ENCODE data around the gene DDTL.
A peak's percentile ranks its signal among the peaks of the same experiment; 100 is the strongest.
"Not testable (repeated sequence)": the region's sequence is repeated elsewhere in the genome, so short reads cannot be mapped to it uniquely, and the experiment has no call there.

DDTL gene

DNA sequence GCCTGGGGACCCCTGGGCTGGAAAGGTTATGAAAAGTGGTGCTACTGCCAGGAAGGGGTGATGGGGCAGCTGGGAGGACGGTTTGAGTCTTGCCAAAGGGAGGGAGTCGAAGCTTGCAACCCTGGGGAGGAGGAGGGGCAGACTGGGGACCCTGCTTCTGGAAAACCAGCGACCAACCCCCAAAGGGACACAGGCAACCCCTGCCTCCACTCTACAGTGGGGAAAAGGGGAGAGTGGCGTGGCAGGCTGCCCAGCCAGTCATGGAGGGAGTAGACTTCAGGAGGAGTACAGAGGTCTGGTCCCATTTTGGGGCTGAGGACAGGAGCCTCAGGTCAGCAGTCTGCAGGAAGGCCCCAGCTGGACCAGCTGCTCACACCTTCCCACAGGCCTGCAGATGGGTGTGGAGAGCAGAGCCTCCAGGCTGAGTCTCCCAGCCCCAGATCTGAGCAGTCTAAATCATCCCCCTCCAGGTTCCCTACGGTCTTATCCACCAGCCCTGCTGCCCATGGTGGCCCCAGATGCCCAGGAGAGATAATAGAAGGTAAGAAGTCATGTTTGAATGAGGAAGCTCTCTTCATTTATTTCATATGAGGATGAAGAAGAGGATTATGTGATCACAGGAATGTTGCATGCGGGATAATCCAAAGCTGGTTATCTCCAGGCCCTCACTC is 4.3 kb downstream of the DDTL start:
- no peak for DNase-seq

DNA sequence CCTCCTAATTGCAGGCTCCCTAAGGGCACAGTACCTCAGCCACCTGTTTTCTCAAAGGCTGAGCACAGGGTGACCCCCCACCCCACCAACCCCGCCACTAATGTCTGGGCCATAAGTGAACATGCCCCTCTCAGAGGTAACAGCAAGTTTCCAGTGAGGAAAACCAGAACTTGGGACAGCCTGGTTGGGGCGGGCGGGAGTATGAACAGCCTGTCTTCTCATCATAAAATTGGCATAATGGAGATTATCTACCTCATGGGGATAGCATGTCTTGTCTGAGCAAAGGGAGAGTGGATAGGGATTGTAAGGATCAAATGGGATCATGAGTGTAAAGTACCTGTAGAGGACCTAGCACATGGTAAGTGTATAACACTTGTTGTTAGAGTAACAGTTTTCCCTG is 5.2 kb downstream of the DDTL start:
- not testable (repeated sequence) for DNase-seq

DNA sequence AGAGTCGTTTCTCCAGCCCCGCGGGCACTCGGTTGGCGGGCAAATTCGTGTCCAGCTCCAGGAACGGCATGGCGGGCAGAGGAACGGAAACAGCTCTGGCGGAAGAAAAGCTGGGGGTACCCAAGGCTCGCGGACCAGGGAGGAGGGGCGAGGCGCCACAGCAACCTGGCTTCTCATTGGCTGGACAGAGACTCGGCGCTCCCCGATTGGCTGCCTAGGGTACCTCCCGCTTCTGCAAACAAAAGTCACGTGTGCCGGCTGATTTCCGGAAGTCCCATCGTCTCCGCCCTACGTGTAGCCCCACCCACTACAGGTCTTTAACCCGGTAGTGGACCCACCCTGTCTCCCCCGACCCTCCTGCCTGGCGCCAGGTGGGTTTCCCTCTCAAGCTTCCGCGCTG is 7.7 kb downstream of the DDTL start, which contains the start of gene DDT:
Gene DDT, minus strand, starts transcription at position 97 of the 400 bp plus-strand sequence. Its CDS starts 27 bp downstream, at position 70.
- DNase-seq = not testable (repeated sequence)

DNA sequence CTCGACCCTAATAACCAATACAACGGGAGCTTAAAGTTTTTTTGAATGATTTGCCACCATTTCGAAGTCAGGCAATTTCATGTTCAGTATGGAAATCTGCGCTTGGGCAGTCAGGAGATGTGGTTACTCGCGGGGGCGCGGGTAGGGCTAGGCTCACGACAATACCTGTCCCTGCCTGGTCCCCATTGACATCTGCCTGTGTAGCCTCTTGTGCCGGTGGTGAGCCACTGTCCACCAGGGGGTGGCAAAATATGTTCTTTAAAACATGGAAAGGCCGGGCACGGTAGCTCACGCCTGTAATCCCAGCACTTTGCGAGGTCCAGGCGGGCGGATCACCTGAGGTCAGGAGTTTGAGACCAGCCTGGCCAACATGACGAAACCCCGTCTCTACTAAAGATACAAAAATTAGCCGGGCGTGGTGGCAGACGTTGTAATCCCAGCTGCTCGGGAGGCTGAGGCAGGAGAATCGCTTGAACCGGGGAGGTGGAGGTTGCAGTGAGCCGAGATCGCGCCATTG is 8.2 kb downstream of the DDTL start:
- DNase-seq = not testable (repeated sequence)

DNA sequence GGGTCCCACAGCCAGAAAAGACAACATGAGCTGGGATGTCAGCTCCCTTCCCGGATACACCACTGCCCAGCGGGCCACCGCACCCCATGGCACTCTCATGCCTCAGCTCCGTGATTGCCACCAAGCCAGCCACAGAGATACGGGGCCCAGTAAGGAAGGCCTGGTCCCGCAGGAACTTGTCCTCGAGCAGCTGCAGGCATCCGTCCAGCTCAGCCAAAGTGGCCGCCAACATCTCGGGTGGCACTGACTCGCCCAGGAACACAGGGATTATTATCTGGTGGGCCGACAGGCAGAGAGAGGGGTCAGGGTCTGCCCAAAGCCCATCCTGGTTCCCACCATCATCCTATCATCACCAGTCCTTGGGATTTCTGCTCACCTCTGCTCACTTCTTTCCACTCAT is 10.6 kb downstream of the DDTL start:
- not testable (repeated sequence) for DNase-seq

DNA sequence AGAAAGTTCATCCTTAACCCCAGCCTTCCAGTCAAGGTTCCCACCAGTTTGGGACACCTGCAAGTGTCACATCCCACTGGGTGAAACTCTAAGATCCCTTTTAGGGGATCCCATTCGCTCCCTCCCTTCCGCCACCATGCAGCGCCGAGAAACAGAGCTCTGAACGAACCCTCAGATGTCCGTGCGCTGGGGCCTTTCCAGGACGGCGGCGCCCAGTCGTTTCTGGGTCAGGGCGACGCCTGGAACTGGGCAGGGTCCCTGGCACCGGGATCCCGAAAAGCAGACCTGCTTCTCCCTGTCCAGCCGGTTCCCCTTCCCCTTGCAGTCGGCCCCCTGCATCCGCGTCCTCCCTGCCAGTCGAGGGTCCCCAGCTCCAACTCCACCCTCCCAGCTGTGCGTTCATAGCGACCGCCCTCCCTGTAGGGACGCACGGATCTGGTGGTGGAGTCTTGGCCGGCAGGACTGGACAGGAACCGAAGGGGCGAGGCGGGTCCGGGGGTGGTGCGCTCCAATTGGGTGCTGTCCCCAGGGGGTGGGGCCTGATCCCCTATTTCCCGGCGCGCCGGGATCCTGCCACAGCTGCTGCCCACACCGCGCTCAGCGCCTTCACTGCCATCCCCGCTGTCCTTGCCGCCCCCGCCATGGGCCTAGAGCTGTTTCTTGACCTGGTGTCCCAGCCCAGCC is 13.0 kb downstream of the DDTL start, which contains the start of gene GSTT2:
Gene GSTT2, plus strand, starts transcription at position 578 of the 684 bp plus-strand sequence.
- DNase-seq = not testable (repeated sequence)

DNA sequence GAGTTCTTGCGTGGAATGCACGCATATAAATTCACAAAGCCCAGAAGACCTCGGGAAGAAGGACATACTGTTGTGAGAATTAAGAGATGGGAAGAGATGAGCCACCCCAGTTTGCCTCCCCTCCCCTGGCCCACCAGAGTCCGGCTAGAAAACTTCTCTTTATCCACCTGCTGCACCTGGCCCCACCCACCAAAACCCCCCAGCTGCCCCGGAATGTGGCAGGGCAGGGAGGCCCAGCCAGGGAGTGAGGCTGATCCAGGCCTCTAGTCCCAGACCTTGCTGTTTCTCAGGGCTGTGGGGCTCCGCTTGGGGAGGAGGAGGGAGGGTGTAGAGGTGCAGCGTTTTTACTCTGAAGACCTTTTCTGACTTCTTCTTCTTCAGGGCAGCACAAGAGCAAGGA is 13.9 kb downstream of the DDTL start:
- DNase-seq = not testable (repeated sequence)

DNA sequence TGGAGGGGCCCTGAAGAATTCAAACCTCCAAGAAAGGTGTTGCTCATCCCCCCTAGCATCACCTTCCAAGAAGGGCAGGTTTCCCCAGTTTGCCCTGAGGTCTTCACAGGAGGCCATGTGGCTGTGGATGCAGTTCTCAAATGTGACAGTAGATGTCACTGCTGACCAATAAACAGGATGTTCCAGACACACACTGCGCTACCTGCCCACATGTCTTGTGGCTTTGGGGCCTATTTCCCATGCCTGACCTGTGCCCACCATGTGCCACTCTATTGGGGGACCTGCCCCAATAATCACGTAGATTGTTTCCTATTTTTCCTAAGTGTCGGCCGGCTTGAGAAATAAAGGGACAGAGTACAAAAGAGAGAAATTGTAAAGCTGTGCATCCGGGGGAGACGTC is 17.7 kb downstream of the DDTL start:
- DNase-seq = peak; percentile 34 to 39

DNA sequence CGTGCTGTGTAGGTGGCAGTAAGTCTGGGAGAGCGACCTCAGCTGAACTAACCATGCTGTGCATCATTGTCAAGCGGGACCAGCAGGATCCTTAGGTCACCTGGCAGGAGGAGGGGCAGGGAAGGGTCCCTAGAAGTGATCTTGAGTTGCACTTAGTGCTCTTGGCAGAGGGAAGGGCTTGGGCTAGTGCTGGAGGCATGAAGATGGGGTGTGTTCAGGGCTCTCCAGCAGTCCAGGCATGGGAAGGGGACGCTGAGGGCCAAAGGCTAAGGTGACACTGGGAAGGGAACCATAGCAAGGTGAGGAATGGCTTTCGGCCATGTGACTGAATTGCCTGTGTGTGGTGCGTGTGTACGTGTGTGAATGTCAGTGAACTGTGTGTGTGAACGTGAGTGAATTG is 19.4 kb downstream of the DDTL start:
- DNase-seq = not testable (repeated sequence)

DNA sequence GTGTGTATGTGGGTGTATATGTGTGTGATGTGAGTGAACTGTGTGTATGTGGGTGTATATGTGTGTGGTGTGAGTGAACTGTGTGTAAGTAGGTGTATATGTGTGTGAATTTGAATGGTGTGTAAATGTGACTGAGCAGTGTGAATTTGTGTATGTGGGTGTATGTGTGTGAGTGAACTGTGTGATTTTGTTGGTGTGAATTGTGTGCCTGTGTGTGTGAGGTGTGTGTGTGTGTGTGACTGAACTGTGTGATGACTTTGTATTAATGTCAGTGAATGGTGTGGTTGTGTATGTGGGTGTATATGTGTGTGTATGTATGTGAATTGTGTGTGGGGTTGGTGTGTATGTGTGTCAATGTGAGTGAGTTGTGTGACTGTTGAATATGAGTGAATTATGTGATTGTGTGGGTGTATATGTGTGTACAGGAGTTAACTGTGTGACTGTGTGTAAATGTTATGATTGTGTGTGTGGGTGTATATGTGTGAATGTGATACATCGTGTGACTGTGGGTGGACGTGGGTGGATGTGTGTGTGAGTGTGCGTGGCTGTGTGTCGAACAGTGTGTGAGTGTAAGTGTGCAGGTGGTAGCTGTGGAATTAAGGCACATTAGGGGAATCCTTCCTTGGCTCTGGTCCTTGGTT is 20.0 kb downstream of the DDTL start:
- DNase-seq = not testable (repeated sequence)

DNA sequence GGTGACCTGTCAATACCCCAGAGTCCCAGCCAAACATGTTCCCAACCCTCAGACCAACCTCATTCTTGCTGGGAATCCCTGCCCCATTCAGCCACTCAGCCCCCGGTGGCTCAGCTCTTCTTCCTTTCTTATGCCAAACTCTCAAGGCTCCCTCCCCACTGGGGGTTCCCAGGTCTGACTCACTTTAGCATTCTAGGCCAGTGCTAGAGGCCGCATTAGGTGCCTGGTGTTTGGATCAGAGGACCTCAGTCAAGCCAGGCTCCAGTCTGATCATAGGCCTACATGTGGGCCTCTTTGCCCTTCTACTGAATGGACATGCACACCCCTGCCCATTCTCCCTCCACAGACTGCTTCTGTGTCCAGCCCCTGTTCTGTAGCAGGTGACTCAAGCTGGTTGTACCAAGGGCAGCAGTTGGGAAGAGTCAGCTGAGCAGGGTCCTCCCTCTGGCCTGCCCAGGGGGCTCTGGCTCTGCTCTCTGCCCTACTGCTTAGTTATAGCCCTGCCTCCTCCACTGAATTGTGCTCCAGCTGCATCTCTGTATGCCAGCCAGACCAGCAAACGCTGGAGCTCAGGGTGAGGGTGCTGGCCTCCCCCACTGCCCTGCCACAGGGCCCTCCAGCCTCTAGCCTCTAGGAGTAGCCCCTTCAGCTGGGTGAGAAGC is 23.0 kb downstream of the DDTL start:
- DNase-seq = not testable (repeated sequence)

DNA sequence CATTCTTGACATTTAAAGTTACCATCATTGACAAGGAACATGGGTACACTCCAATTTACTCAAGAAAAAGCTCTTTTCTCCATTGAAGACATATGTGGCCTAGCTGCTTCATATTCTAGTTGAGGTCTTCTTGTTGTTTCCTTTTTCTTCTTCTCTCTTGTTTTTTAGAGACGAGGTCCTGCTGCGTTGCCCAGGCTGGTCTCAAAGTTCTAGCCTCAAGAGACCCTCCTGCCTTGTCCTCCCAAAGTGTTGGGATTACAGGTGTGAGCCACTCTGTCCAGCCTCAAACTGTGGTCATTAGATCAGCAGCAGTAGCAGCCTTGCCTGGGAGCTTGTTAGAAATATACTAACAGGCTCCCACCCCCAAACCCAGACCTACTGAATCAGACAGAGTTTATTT is 26.4 kb downstream of the DDTL start:
- not testable (repeated sequence) for DNase-seq

DNA sequence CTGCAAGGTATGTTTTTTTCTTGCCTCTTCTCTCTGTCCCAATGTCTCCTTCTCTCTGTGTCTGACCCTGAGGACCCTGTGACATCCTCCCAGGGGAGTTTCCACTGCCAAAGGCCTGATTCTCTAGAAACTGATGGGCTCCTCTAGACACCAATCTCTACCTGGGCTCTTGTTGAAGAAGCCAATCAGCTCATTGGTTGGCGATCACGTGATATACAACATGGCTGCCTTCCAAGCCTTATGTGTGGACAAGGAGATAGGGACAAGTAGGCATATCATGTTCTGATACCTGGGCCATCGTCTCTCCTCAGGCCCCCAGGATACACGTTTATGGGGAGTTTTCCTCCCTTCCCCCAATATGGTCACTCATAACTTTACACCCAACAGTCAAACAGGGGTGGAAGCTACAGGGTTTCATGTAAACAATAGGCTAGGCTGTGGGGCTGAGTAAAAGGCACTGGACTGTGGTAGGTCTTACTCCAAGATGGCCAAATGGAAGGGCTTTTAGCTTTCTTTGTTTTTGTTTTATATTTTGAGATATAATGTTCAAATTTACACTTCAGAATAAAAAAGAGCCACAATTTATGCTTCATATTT is 27.0 kb downstream of the DDTL start:
- not testable (repeated sequence) for DNase-seq

DNA sequence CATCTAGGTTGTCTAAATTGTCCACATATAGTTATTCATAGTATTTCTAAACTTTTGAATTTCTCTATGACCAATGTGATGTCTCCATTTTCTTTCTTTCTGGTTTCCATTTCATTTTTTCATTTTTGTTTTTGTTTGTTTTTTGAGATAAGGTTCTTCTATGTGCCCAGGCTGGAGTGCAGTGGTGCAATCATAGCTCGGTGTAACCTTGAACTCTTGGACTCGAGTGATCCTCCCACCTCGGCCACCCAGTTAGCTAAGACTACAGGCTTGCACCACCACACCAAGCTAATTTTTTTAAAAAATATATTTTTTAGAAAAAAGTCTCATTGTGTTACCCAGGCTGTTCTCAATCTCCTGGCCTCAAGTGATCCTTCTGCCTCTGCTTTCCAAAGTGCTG is 30.4 kb downstream of the DDTL start:
- no peak for DNase-seq

DNA sequence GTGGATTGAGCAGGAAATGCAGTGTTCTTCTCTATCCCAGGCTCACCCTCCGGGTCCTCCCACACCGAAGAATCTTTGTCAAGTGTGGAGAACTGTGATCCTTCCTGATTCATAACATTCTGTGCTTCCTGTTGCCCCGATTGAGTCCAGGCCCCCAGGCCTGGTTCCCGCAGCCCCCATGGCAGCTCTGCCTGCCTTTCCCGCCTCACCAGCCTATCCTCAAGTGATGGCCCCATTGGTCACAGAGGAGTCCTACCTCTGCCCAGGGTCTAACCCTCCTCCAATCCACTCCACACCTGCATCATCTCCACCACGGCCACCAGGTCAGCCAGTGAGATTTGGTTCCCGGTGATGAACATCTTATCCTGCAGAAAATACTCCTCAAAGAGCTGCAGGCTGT is 33.1 kb downstream of the DDTL start:
- not testable (repeated sequence) for DNase-seq

DNA sequence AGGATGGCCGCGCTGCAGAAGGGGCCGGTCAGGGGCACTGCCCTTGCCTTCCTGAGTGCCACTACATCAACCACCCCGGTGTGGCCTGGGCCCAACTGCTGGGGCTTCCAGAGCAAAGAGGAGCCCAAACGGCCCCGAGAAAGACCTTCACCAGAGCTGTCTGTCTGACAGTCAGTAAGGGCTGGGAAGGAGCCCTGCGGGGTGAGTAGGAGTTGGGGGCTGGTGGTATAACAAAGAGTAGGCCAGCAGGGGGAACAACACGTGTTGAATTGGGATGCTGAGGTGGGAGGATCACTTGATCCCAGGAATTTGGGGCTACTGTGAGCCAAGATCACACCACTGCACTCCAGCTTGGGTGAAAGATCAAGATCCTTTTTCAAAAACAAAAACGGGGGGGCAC is 34.6 kb downstream of the DDTL start:
- no peak for DNase-seq

DNA sequence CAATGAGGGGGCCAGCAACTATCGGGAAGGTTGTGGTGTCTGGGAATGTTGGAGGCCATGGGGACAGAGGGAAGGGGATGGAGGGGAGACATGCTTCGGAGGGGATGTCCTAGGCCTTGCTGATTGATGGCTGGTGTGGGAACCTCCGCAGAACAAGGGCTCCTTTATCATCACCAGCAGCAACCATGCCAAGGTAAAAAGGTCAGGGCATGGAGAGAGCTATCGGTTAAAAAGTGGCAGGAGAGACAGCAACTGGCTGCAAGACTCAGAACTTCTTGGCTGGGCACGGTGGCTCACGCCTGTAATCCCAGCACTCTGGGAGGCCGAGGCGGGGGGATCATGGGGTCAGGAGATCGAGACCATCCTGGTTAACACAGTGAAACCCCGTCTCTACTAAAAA is 35.6 kb downstream of the DDTL start:
- no peak for DNase-seq

DNA sequence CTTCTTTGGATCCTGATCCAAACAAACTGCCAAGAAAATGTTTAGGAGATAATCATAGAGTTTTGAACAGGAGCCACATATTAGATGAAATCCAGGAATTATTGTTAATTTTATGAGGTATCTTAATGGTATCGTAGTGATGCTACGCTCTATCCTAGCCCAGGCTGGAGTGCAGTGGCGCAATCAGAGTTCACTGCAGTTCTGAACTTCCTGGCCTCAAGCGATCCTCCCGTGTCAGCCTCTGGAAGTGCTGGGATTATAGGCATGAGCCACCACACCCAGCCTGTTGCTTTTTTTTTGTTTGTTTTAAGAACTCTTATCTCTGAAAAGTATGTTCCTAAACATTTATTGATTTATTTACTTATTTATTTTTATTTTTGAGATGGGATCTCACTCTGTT is 36.2 kb downstream of the DDTL start:
- no peak for DNase-seq

DNA sequence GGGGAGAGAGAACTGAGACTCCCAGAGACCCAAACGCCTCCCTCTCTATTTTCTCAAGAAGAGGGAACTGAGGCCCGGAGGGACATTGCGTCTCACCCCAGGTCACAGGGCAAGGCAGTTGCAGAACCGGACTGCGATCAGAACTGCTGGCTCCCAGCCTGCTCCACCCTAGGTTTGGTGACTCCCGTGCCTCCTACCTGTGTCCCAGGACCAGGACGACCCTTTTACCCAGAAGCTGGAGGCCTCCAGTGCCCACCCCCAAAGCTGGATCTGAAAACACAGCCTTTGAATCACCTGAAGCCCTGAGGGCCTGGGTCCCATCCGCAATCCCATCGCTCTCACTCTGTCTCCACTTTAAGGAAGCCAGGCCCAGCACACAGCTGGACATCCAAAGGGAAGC is 37.2 kb downstream of the DDTL start:
- no peak for DNase-seq

DNA sequence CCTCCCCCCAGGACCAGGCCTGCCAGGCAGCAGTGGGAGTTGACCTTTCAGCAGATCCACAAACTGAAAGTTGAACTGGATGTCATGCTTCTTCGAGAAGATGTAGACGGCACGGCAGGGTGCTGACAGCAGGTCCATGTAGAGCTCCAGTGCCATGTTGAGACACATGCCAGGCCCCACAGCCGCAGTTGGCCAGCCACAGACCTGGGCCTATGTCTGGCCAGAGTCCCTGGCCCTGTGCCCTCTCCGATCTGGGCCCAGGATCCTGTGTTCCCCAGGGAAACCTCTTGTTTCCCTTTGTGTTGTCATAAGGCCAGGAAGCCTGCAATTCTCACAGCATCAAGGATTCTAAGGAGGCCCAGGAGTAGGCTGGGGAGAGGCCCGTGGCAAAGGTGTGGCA is 38.5 kb downstream of the DDTL start, which contains the start of gene GSTT4:
Gene GSTT4, minus strand, starts transcription at position 253 of the 400 bp plus-strand sequence. Its CDS starts 97 bp downstream, at position 156.
- DNase-seq = no peak

DNA sequence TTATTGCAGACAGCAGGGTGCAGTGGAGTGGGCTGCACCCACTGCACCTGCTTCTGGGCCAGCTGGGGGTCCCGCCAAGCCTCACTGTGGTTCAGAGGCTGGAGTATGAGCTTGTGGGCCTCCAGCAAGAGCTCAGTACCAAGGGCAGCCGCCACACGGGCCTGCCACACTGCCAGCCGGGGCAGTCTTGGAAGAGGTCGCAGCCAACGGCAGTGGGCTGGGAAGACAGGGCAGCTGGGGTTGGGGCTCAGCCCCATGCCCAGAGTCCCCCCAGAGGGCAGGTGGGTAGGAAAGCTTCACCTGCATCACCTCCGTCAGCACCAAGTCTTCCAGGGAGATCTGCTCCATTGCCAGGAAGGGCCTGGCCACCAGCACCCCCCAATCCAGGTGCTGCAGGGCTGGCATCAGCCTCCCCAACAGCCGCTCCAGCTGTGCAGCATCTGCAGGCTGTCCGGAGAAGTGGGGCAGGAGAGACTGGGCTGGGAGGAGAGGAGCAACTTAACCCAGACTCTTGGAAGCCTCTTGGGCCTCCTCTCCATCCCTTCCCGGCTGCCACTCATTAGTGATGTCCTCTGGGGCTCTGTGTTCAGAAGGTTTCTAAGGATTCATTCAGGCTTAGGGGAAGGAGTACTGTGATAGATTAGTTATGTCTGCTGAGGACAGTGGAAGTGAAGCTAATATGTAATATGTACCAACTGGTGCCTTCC is 39.7 kb downstream of the DDTL start:
- DNase-seq = no peak

DNA sequence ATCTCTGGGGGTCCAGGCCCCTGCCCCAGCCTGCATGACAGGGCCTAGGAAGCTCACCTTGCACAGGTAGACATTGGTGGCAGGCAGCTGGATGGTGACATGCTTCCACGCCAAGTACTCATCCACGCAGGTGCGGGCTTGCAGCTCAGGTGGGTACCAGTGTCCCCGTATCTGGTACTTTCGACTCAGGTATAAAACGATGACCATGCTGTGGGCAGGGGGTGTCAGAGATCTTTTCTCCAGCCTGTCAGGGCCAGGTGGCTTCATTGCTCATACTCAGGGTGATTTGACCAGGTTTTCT is 40.2 kb downstream of the DDTL start:
- DNase-seq = no peak

All from activated T-cell treated with anti-CD3 and anti-CD28 coated beads, Interleukin-2, amount 50 U/mL, for 48 hours (primary cell).